Osteoblast (primary cell): ENCODE data around the gene SIPA1L2. TPM values are rescaled to one million over a fixed set of nuclear protein-coding genes. Genes with fewer than 3 reads are reported as not detected.
"Not testable (repeated sequence)": the region's sequence is repeated elsewhere in the genome, so short reads cannot be mapped to it uniquely, and the experiment has no call there.

Experiments
- DNase-seq: peaks from one replicate; pipeline ENCODE4 v3.0.0; 2011; ENCODE audit warnings: low spot score, mixed read lengths; ENCODE audit not compliant: insufficient read length; ENCODE audit errors: missing footprints
- H2AFZ ChIP-seq: 2 replicates; pipeline ENCODE4 v1.6.0; 2011; ENCODE audit warnings: mild to moderate bottlenecking, low read length
- H3K27ac ChIP-seq: 2 replicates; pipeline ENCODE4 v1.5.1; 2011; ENCODE audit warnings: mild to moderate bottlenecking, low read depth, low read length, moderate library complexity
- H3K27me3 ChIP-seq: 2 replicates; pipeline ENCODE4 v1.6.0; 2012; ENCODE audit warnings: mild to moderate bottlenecking, control low read depth, inconsistent platforms, low read length, moderate library complexity; ENCODE audit not compliant: insufficient read depth
- H3K36me3 ChIP-seq: 2 replicates; pipeline ENCODE4 v1.5.1; 2011; ENCODE audit warnings: mild to moderate bottlenecking, low read length, control low read depth, moderate library complexity; ENCODE audit not compliant: insufficient read depth
- H3K4me1 ChIP-seq: 2 replicates; pipeline ENCODE4 v1.5.1; 2011; ENCODE audit warnings: mild to moderate bottlenecking, low read length, control low read depth, moderate library complexity; ENCODE audit not compliant: insufficient read depth
- H3K4me2 ChIP-seq: 2 replicates; pipeline ENCODE4 v1.6.0; 2011; ENCODE audit warnings: mild to moderate bottlenecking, low read length; ENCODE audit not compliant: insufficient read depth
- H3K4me3 ChIP-seq: fragments of 200-600 bp; sonication (generic); 3 replicates; pipeline ENCODE4 v1.5.1; 2012; ENCODE audit warnings: mild to moderate bottlenecking, low read length, inconsistent platforms; ENCODE audit not compliant: insufficient read depth
- H3K79me2 ChIP-seq: 2 replicates; pipeline ENCODE4 v1.6.0; 2012; ENCODE audit warnings: mild to moderate bottlenecking, low read length, control low read depth, inconsistent platforms; ENCODE audit not compliant: insufficient read depth
- H3K9me3 ChIP-seq: 2 replicates; pipeline ENCODE4 v1.5.1; 2011; ENCODE audit warnings: low read depth, low read length, control low read depth
- H4K20me1 ChIP-seq: 2 replicates; pipeline ENCODE4 v1.6.0; 2012; ENCODE audit warnings: mild to moderate bottlenecking, low read length, control low read depth; ENCODE audit not compliant: insufficient read depth
- total RNA-seq: library from RNA; depleted of rRNA; stranded (reverse); fragments of >200 nt; gene quantifications from 2 replicates; pipeline ENCODE4 v1.2.3, GENCODE V29; 2012
- TF ChIP-seq, protein P1 (sequence below): IDR thresholded peaks from 2 replicates; pipeline ENCODE4 v1.5.1; 2011; ENCODE audit warnings: mild to moderate bottlenecking, low read depth, low read length, moderate library complexity; ENCODE audit errors: extremely low read depth

The SIPA1L2 gene
- total RNA-seq, 1 donor, result 6.9 TPM

DNA sequence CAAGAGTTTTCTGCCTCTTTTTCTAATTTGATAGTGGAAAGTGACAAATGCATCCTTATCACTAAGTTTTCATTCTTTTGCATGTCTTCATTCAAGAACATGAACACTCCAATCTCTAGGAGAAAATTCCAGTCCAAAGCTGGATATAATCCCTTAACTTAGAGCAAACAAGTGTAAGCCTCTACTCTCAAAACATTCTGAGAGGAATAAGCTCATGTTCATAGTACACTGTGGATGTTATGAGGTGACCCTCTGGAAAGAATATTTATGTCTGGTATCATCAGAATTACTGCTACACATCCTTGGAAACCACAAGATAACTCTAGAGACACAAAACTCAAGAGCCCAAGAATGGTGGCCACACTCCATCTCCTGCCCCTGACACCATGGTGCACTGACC lies 15.1 kb downstream of the SIPA1L2 start:
- H3K27me3 ChIP-seq, result no peaks in the 10 kb centered on the region
- no peak overlapping the region for H3K4me2 ChIP-seq
- H4K20me1 ChIP-seq, result no peaks in the 10 kb centered on the region
- TF ChIP-seq, protein P1, sequence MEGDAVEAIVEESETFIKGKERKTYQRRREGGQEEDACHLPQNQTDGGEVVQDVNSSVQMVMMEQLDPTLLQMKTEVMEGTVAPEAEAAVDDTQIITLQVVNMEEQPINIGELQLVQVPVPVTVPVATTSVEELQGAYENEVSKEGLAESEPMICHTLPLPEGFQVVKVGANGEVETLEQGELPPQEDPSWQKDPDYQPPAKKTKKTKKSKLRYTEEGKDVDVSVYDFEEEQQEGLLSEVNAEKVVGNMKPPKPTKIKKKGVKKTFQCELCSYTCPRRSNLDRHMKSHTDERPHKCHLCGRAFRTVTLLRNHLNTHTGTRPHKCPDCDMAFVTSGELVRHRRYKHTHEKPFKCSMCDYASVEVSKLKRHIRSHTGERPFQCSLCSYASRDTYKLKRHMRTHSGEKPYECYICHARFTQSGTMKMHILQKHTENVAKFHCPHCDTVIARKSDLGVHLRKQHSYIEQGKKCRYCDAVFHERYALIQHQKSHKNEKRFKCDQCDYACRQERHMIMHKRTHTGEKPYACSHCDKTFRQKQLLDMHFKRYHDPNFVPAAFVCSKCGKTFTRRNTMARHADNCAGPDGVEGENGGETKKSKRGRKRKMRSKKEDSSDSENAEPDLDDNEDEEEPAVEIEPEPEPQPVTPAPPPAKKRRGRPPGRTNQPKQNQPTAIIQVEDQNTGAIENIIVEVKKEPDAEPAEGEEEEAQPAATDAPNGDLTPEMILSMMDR, result no peak
- H3K9me3 ChIP-seq, result no peaks in the 10 kb centered on the region
- H3K4me3 ChIP-seq, result no peak overlapping the region
- DNase-seq, result no peak
- H3K36me3 ChIP-seq, result no peaks in the 10 kb centered on the region
- no peaks in the 10 kb centered on the region for H3K79me2 ChIP-seq
- no peak overlapping the region for H3K27ac ChIP-seq
- H2AFZ ChIP-seq, result no peak overlapping the region
- peaks cover 15% of the 10 kb centered on the region for H3K4me1 ChIP-seq

DNA sequence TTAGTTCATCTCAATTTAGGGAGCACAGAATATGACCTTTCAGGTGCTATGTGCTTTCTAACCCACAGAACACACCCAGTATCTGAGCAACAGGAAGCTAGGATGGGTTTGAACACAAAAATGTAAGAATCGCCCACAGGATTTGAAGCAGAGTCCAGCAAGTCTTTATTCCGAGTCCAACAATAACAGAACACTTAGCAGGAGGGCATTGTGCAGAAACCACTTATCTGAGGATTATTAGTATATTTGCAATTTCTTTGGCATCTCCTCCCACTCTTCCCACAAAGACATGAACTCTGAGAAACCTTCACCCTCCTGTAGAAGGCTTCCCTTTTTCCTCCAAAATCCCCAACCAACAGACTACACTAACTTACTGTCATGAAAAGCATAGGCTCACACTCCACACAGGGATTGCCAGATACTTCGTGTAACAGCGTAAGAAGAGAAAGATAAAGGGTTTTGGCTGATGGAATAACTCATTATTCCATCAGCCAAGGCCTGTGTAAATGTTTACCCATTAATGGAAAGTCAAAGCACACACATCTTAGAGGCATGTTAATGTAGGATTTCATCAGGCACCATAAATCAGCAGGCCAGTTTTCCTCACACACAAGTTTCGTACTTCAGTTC lies 16.1 kb downstream of the SIPA1L2 start:
- H3K4me3 ChIP-seq, result no peak overlapping the region
- no peaks in the 10 kb centered on the region for H3K79me2 ChIP-seq
- TF ChIP-seq, protein P1, result no peak
- DNase-seq, result no peak
- H3K27me3 ChIP-seq, result no peaks in the 10 kb centered on the region
- H2AFZ ChIP-seq, result no peak overlapping the region
- no peak overlapping the region for H3K27ac ChIP-seq
- H3K9me3 ChIP-seq, result no peaks in the 10 kb centered on the region
- no peak overlapping the region for H3K4me2 ChIP-seq
- H3K4me1 ChIP-seq, result peaks cover 15% of the 10 kb centered on the region
- H4K20me1 ChIP-seq, result no peaks in the 10 kb centered on the region
- H3K36me3 ChIP-seq, result no peaks in the 10 kb centered on the region

DNA sequence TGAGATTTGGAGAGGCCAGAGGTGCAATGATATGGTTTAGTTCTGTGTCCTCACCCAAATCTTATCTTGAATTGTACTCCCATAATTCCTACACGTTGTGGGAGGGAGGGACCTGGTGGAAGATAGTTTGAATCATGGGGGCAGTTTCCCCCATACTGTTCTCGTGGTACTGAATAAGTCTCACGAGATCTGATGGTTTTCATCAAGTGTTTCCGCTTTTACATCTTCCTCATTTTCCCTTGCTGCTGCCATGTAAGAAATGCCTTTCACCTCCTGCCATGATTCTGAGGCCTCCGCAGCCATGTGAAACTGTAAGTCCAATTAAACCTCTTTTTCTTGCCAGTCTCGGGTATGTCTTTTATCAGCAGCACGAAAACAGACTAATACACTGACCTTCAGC lies 17.1 kb downstream of the SIPA1L2 start:
- not testable (repeated sequence) for H4K20me1 ChIP-seq, H3K27ac ChIP-seq, H3K79me2 ChIP-seq, DNase-seq, H3K36me3 ChIP-seq, H3K9me3 ChIP-seq, H3K4me2 ChIP-seq, H2AFZ ChIP-seq, H3K27me3 ChIP-seq, H3K4me3 ChIP-seq
- peaks cover 15% of the 10 kb centered on the region for H3K4me1 ChIP-seq

DNA sequence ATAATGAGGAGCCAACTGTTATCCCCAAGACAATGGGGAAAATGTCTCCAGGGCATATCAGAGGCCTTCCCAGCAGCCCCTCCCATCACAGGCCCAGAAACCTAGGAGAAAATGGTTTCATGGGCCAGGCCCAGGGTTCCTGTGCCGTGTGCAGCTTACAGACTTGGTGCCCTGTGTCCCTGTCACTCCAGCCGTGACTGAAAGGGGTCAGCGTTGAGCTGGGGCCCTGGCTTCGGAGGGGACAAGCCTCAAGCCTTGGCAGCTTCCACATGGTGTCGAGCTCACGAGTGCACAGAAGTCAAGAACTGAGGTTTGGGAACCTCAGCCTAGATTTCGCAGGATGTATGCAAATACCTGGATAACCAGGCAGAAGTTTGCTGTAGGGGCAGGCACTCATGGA lies 18.1 kb downstream of the SIPA1L2 start:
- H3K27me3 ChIP-seq, result no peaks in the 10 kb centered on the region
- H3K4me1 ChIP-seq, result peaks cover 15% of the 10 kb centered on the region
- no peaks in the 10 kb centered on the region for H4K20me1 ChIP-seq
- DNase-seq, result no peak
- H3K4me3 ChIP-seq, result no peak overlapping the region
- H3K36me3 ChIP-seq, result no peaks in the 10 kb centered on the region
- H3K27ac ChIP-seq, result no peak overlapping the region
- TF ChIP-seq, protein P1, result no peak
- no peaks in the 10 kb centered on the region for H3K9me3 ChIP-seq
- H3K4me2 ChIP-seq, result no peak overlapping the region
- no peak overlapping the region for H2AFZ ChIP-seq
- H3K79me2 ChIP-seq, result no peaks in the 10 kb centered on the region

DNA sequence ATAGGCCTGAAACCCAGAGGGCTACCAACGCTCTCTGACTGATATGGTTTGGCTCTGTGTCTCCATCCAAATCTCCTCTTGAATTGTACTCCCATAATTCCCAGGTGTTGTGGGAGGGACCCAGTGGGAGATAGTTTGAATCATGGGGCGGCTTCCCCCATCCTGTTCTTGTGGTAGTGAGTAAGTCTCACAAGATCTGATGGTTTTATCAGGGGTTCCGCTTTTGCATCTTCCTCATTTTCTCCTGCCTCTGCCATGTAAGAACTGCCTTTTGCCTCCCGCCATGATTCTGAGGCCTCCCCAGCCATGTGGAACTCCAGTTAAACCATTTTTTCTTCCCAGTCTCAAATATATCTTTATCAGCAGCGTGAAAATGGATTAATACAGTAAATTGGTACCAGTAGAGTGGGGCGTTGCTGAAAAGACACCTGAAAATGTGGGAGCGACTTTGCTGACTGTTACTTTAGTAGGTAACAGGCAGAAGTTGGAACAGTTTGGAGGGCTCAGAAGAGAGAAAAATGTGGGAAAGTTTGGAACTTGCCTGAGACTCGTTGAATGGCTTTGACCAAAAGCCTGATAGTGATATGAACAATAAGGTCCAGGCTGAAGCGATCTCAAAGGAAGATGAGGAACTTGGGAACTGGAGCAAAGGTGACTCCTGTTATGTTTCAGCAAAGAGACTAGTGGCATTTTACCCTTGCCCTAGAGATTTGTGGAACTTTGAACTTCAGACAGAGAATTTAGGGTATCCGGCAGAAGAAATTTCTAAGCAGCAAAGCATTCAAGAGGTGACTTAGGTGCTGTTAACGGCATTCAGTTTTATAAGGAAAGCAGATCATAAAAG lies 18.8 kb downstream of the SIPA1L2 start:
- H3K27me3 ChIP-seq, H3K9me3 ChIP-seq, H3K79me2 ChIP-seq, H4K20me1 ChIP-seq, H3K27ac ChIP-seq, H3K4me2 ChIP-seq, H3K36me3 ChIP-seq, DNase-seq, H2AFZ ChIP-seq, H3K4me3 ChIP-seq: not testable (repeated sequence)
- H3K4me1 ChIP-seq, result peaks cover 15% of the 10 kb centered on the region
